HG02840 (cell line): ENCODE data around the gene FKTN.

Experiments used
- ATAC-seq: cut with Tn5 transposase; IDR thresholded peaks from one replicate; pipeline ENCODE4 v1.9.1; 2021; ENCODE audit warnings: mild to moderate bottlenecking, moderate library complexity, moderate number of reproducible peaks; ENCODE audit not compliant: unreplicated experiment, low FRiP score

The FKTN gene

DNA sequence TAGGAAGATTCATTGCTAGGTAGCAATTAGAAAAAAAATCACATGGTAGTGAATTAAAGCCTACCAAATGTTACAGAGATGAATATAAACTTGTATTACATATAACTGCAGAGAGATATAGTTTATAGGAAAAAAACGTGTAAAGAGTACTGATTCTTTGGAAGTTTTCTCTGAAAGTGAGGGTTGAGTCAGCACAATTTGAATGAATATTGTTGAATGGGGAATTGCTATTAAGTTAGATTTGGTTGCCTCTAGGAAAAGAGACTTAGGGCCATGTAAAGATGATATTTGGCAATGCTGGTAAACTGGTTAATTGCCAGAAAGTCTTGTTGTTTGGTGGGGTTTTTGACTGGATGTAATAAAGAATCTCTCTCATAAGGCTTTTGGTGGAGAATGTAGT, 67.2 kb downstream of the FKTN start:
- ATAC-seq = no peak

- ATAC-seq = no peak
These were observed 74.9 kb downstream of the FKTN start for GRCh38 chr9:105632807-105633206.

DNA sequence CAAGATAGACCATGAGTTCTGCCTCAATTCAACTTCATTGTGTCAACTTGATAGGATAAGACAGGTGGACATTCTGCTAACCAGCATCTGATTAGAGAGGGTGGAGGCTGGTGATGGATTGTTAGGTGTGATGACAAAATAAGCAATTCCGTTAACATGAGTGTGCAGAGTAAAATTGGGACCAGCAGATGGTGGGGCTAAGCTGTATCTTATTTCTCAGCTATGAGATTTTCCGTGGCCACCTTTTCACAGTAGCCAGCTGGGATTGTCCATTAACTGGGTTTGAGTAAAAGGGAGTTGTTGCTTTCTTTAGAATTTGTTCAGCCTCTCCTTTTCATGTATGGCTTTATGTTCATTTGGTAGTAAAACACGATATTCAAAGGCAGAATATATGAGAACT, 75.5 kb downstream of the FKTN start:
- ATAC-seq = no peak

- no peak for ATAC-seq
These were observed 78.4 kb downstream of the FKTN start for GRCh38 chr9:105636331-105636730.

GRCh38 chr9:105637787-105638395, 80.0 kb downstream of the FKTN start:
- ATAC-seq = no peak

- ATAC-seq = no peak
These were observed 82.0 kb downstream of the FKTN start for GRCh38 chr9:105639936-105640335.

DNA sequence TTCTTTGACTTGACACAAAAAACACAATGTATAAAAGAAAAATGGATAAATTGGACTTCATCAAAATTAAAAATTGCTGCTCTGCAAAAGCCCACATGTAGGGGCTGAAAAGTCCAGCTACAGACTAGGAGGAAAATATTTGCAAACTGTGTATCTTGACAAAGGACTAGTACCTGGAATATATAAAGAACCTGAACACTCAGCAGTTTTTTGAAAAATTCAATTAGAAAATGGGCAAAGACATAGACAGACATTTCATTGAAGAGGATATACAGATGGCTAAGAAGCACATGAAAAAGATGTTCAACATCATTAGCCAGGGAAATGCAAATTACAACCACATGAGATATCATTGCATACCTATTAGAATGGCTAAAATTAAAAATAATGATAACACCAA, 85.9 kb downstream of the FKTN start:
- ATAC-seq = no peak

DNA sequence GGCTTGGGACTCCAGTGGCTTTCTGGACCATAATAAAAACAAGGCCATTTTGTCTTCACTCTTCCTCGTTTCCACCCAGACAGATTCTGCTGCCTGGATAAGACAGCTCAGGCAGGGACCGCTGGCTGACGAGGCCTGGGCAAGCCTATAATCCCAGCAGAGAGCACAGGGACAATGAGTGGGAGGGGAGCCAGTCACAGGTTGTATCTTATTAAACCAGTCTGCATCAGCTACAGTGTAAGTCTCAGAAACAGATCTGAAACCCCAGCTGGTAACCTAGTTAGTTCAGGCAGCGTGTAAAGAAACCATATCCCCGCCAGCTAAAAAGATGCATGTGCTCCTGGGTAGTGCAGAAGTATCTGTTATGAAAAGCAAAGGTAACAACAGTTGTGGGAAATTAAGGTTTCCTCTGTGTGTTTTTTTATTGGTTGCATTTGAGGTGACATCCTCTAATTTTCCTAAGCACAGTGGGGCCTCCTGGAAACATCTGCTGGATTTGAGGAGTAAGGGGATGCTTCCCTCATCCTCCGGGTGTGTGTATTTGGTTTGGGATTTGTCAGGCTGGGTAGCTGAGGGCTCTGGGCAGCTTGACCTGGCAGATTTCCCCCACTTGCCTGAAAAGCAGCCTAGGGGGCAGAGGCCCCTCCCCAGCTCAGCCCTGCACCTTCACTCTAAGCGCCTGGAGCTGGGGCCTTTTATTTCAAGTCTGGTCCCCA, 89.1 kb downstream of the FKTN start:
- ATAC-seq = no peak

GRCh38 chr9:105647595-105648349, 89.8 kb downstream of the FKTN start:
- ATAC-seq = no peak

GRCh38 chr9:105651806-105652205, 93.9 kb downstream of the FKTN start:
- no peak for ATAC-seq

- ATAC-seq = no peak
These were observed 98.4 kb downstream of the FKTN start for GRCh38 chr9:105656131-105656921.

GRCh38 chr9:105658351-105658750, 100.4 kb downstream of the FKTN start:
- no peak for ATAC-seq

- no peak for ATAC-seq
These were observed 103.1 kb downstream of the FKTN start for GRCh38 chr9:105661011-105661410.

DNA sequence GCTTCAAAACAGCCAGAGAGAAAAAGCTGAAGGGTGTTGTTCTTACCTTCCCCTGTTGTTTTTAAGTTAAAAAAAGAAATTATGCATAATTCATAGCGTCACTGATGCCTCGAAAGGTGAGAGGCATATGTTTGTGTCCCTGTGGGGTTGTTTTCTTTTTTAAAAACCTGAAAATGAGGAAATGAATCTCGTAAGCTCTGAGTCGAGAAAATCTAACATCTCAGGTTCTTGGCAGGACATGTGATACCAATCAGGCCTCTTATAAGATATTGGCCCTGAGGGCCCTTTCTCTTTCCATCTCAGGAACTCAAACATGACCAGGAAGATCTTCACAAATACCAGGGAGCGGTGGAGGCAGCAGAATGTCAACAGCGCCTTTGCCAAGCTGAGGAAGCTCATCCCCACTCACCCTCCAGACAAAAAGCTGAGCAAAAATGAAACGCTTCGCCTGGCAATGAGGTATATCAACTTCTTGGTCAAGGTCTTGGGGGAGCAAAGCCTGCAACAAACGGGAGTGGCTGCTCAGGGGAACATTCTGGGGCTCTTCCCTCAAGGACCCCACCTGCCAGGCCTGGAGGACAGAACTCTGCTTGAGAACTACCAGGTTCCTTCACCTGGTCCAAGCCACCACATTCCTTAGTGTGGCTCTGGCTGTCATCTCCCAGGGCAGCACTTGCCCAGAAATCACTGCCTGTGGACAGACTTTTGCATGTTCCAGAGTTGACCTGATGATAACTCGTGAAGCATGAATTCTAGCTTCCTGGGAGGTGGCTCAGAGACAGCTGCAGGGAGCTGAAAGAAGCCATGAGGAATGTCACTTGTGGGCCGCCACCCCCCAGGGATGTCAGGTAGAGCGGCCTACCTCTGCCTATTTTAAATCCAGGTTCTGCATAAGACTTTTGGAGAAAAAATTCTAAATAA, 104.5 kb downstream of the FKTN start, which contains the start of gene TAL2:
Gene TAL2 (plus strand): TSS at position 274 of the 921 bp plus-strand sequence. CDS start 40 bp downstream, at position 314.
- ATAC-seq = peak; percentile 86

- no peak for ATAC-seq
These were observed 106.0 kb downstream of the FKTN start for GRCh38 chr9:105663914-105664313.

DNA sequence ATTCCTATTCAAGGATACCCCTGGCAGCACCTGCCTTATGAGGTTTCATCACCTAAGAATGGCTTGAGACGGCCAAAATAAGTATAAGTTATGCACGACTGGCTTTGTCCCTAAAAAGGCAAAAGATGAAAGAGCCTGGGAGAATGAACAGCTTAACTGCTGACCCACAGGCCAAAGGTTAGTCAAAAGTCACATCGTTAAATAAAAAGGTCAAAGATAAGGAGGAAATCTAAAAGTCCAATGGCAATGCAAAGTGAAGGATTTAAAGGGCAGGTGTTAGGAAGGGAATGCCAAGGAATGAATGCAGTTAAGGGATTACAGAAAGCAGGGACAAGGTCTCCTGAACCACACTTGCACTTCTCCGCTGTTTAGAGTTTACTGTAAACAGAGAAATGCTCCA, 109.9 kb downstream of the FKTN start:
- no peak for ATAC-seq

DNA sequence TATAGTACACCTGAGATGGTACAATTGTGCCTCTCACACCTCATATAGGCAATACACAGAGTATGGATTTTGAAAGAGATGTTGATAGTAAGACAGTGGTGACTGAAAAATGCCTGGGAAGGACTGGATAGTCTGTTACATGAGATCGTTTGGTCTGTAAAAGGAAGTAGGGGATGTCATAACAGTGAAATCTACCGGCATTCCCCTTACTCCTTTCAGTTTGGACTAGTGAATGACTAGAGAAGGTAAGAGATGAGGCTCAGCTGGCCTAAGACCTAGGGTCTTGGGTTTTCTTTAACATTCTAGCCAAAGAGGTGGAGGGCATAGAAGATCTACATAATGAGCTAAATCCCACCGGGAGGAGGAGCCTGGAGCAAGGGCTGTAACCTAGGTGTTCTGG, 112.4 kb downstream of the FKTN start:
- no peak for ATAC-seq

GRCh38 chr9:105670775-105671174, 112.8 kb downstream of the FKTN start:
- ATAC-seq = no peak

- no peak for ATAC-seq
These were observed 114.8 kb downstream of the FKTN start for GRCh38 chr9:105672711-105673234.
